ENCODE measurements around the gene DGUOK.

DGUOK gene

GRCh38 chr2:73946666-73947065, 20.0 kb downstream of the DGUOK start:
- DNase-seq (ENCODE audit: low read depth in 1 of 2, low spot score in 1 of 2), result no peak

- DNase-seq (ENCODE audit: low read depth in 1 of 2, low spot score in 1 of 2), result no peak
Observed at GRCh38 chr2:73947412-73948018, 20.8 kb downstream of the DGUOK start.

GRCh38 chr2:73949802-73950201, 23.1 kb downstream of the DGUOK start:
- DNase-seq (ENCODE audit: low read depth in 1 of 2, low spot score in 1 of 2), result no peak

- DNase-seq (ENCODE audit: low read depth in 1 of 2, low spot score in 1 of 2), result no peak
Observed at GRCh38 chr2:73952499-73953446, 26.1 kb downstream of the DGUOK start.

- DNase-seq (ENCODE audit: low read depth in 1 of 2, low spot score in 1 of 2), result no peak
Observed at GRCh38 chr2:73956218-73956865, 29.7 kb downstream of the DGUOK start.

- DNase-seq (ENCODE audit: low read depth in 1 of 2, low spot score in 1 of 2), result no peak
Observed at GRCh38 chr2:73961274-73961673, 34.6 kb downstream of the DGUOK start.

- DNase-seq (ENCODE audit: low read depth in 1 of 2, low spot score in 1 of 2), result no peak
Observed at GRCh38 chr2:73961823-73962615, 35.3 kb downstream of the DGUOK start.

GRCh38 chr2:73962798-73963197, 36.1 kb downstream of the DGUOK start:
- no peak for DNase-seq (ENCODE audit: low read depth in 1 of 2, low spot score in 1 of 2)

GRCh38 chr2:73963385-73964120, 36.9 kb downstream of the DGUOK start:
- no peak for DNase-seq (ENCODE audit: low read depth in 1 of 2, low spot score in 1 of 2)

GRCh38 chr2:73964223-73964622, 37.5 kb downstream of the DGUOK start:
- DNase-seq (ENCODE audit: low read depth in 1 of 2, low spot score in 1 of 2), result no peak

GRCh38 chr2:73965053-73965452, 38.4 kb downstream of the DGUOK start:
- DNase-seq (ENCODE audit: low read depth in 1 of 2, low spot score in 1 of 2), result no peak

- DNase-seq (ENCODE audit: low read depth in 1 of 2, low spot score in 1 of 2), result no peak
Observed at GRCh38 chr2:73968357-73968937, 41.8 kb downstream of the DGUOK start.

- no peak for DNase-seq (ENCODE audit: low read depth in 1 of 2, low spot score in 1 of 2)
Observed at GRCh38 chr2:73969356-73969755, 42.7 kb downstream of the DGUOK start.

GRCh38 chr2:73970141-73970803, 43.6 kb downstream of the DGUOK start:
- no peak for DNase-seq (ENCODE audit: low read depth in 1 of 2, low spot score in 1 of 2)

- DNase-seq (ENCODE audit: low read depth in 1 of 2, low spot score in 1 of 2), result peak in 1 of 2 donors; percentile 16
Observed at GRCh38 chr2:73970850-73971471, 44.3 kb downstream of the DGUOK start.

GRCh38 chr2:73971722-73972121, 45.0 kb downstream of the DGUOK start:
- DNase-seq (ENCODE audit: low read depth in 1 of 2, low spot score in 1 of 2), result no peak

GRCh38 chr2:73972846-73973245, 46.2 kb downstream of the DGUOK start:
- no peak for DNase-seq (ENCODE audit: low read depth in 1 of 2, low spot score in 1 of 2)

GRCh38 chr2:73975731-73976130, 49.1 kb downstream of the DGUOK start:
- no peak for DNase-seq (ENCODE audit: low read depth in 1 of 2, low spot score in 1 of 2)

GRCh38 chr2:73976803-73977202, 50.1 kb downstream of the DGUOK start:
- DNase-seq (ENCODE audit: low read depth in 1 of 2, low spot score in 1 of 2), result no peak
